ENCODE measurements around the gene PGAP6.

DNA sequence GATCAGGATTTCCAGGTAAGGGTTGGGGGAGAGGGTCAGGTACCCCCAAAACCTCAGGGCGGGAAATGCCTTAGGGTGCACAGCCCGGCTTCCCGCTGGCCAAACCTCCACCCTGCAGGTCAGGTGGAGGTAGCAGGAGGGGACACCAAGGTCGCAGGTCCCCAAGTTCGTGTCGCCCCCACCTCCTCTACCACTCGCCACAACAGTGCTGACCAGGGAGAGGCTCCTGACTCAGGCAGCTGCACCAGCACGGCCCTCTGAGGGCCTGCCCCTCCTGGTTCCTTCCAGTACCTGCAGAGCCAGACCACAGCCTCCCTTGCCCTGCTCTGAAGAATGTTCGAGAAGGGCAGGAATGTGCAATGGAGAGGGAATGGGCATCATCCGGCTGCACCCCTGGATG is 15.3 kb downstream of the PGAP6 start:
- TF ChIP-seq, protein P1, sequence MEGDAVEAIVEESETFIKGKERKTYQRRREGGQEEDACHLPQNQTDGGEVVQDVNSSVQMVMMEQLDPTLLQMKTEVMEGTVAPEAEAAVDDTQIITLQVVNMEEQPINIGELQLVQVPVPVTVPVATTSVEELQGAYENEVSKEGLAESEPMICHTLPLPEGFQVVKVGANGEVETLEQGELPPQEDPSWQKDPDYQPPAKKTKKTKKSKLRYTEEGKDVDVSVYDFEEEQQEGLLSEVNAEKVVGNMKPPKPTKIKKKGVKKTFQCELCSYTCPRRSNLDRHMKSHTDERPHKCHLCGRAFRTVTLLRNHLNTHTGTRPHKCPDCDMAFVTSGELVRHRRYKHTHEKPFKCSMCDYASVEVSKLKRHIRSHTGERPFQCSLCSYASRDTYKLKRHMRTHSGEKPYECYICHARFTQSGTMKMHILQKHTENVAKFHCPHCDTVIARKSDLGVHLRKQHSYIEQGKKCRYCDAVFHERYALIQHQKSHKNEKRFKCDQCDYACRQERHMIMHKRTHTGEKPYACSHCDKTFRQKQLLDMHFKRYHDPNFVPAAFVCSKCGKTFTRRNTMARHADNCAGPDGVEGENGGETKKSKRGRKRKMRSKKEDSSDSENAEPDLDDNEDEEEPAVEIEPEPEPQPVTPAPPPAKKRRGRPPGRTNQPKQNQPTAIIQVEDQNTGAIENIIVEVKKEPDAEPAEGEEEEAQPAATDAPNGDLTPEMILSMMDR (IDR thresholded peaks at IDR 0.05), result no peak
- TF ChIP-seq POLR2A (IDR thresholded peaks at IDR 0.05), result no peak

Data from adrenal gland (tissue), 5 donors.